Measurements from ENCODE around the gene SLC24A1.

SLC24A1 gene

GRCh38 chr15:65619626-65620290, 2.0 kb upstream of the SLC24A1 start:
- no peak for FAIRE-seq

DNA sequence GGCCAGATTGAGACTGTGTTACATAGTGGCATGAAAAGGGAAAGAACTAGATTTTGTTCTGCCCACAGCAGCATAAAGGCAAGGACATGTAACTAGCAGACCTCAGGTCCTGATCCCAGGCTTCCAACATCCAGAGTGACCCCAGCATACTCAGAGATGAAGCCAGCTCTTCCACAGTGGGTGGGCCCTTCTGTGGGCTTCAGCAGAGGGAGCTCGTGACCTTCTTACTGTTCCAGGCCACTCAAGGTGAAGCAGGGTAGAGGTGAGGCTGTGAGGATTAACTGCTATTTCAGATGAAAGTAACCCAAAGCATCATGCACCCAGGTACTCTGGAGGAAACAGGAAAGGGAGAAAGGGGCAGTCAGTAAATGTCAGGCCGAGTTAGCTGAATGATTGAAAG, 905 bp upstream of the SLC24A1 start:
- no peak for FAIRE-seq

DNA sequence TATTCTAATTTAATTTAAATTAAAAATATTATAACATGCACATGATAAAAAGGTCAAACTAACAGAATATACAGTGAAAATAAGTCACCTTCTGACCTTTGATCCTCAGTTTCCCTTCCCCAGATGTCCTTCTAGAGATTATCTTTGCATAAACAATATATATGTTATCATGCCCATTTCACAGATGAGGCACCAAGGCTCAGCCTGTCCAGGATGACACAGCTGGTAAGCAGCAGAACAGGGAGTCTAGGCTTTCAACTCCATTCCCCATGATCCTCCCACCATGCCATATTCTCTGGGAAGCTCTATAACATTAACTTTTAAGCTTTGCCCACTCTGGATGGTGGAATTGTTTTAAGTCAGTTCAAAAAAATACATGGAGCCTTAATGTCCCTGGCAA, 1.4 kb downstream of the SLC24A1 start:
- FAIRE-seq, result no peak

DNA sequence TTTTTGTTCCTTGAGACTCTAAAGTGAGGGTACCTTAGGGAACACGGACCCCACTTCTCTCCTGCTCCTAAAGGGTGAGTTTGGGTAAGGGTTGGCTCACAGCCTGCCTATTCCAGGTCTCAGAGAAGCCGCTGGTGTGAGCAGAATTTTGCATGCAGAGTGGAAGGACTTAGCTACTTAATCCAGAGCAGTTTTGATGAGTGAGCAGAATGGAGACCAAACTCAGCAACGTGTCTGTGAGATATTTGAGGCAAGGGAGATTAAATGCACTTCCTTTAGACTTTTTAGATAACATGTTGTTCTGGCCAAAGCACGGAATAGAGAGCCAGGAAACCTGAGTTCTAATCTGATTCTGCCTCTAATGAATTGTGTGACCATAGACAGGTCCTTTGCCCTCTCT, 5.1 kb downstream of the SLC24A1 start:
- no peak for FAIRE-seq

DNA sequence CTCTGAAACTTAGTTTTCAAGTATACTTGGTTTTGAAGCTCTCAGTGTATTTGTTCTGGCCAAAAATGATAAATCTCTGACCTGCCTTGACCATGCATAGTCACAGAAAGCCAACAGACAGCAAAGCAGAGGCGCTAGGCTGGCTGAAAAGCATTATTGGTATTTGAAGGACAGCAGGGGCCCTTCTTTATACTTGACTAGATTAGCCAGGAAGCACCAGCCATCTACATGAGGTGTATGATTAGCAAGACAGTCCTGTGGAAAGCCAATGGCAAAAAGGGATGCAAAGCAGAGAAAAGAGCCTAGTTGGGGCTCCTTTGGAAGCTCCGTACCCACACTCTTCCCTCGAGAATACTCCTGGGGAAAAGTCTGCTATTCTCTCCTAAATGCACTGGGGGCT, 7.8 kb downstream of the SLC24A1 start:
- FAIRE-seq, result no peak

- FAIRE-seq, result no peak
These were observed 9.0 kb downstream of the SLC24A1 start for GRCh38 chr15:65630760-65631159.

- FAIRE-seq, result no peak
These were observed 9.8 kb downstream of the SLC24A1 start for GRCh38 chr15:65631503-65631902.

- no peak for FAIRE-seq
These were observed 11.1 kb downstream of the SLC24A1 start for GRCh38 chr15:65632780-65633375.

GRCh38 chr15:65633752-65634151, 12.0 kb downstream of the SLC24A1 start:
- no peak for FAIRE-seq

- no peak for FAIRE-seq
These were observed 12.6 kb downstream of the SLC24A1 start for GRCh38 chr15:65634356-65634755.

DNA sequence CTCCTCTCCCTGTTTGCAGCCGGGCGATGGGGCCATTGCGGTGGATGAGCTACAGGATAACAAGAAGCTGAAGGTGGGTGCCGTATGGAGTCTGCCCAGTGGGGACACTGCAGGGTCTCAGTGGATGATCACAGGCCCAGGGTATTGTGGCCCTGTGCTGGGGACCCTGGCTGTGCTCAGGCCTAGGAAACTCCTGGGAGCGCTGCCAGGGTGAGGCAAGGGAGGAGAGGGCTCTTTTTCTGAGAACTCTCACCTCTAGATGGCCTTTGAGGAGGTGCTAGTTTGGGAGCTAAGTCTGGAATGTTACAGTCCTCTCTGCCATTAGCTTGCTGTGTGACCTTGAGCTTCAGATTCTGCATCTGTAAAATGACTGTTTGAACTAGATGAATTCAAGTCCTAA, 16.4 kb downstream of the SLC24A1 start:
- FAIRE-seq, result no peak

- peak; percentile 68 for FAIRE-seq
These were observed 16.9 kb downstream of the SLC24A1 start for GRCh38 chr15:65638681-65639089.

GRCh38 chr15:65639509-65639908, 17.8 kb downstream of the SLC24A1 start:
- FAIRE-seq, result no peak

GRCh38 chr15:65641768-65642475, 20.2 kb downstream of the SLC24A1 start:
- FAIRE-seq, result no peak

GRCh38 chr15:65642594-65642993, 20.9 kb downstream of the SLC24A1 start:
- FAIRE-seq, result no peak

- FAIRE-seq, result no peak
These were observed 22.5 kb downstream of the SLC24A1 start for GRCh38 chr15:65644282-65644681.

- FAIRE-seq, result no peak
These were observed 23.7 kb downstream of the SLC24A1 start for GRCh38 chr15:65645392-65645791.

- no peak for FAIRE-seq
These were observed 24.7 kb downstream of the SLC24A1 start for GRCh38 chr15:65646486-65646885.

- no peak for FAIRE-seq
These were observed 28.7 kb downstream of the SLC24A1 start for GRCh38 chr15:65650312-65651041.

DNA sequence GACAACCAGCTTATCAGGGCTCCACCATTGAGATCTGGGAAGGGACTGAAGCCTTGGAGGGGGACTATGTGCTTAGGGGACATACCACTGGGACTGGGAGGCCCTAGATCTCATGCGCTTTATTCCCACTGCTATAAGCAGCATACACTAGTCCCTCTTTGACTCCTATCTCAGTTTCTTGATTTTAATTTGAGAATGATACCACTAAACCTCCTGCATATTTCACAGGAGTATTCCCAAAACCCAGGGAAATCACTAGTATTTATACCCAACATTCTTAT, 29.2 kb downstream of the SLC24A1 start:
- no peak for FAIRE-seq

DNA sequence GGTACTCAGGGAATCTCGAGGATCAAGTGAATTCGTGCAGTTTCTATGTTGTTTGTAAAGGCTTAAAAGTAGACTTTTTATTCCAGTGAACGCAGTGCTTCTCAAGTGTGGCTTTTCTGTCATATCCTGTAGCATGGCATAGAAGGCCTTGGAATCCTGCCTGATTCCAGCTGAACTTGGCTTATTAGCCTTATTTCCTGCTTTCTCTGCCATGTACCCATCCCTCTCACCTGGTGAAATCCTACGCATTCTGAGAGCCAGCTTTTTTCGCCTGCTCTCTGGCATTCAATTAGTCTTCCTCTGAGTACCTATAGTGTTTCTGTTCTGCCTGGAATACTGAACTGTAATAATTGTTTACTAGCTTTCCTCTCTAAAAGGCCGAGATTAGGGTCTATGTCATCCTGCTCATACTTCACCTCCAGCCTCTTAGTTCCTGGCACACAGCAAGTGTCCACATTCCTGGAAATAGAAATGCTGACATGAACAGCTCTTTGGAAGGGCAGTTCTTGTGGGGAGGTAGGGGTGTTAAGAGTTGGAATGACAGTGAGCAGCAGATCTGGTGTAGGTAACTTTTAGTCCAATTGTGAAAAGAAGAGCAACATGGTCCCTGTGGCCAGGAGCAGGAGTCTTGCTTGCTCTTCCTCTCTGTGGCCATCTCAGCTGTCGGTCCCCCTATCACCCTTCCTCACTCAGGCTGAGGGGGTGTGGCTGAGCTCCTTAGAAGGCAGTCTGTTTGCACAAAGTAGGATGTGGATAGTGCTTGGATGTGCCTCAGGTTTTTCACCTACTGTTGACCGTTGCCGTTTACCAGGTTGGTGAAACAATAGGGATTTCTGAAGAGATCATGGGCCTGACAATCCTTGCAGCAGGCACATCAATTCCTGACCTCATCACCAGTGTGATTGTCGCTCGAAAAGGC, 30.4 kb downstream of the SLC24A1 start:
- FAIRE-seq, result no peak

GRCh38 chr15:65653341-65653740, 31.6 kb downstream of the SLC24A1 start:
- no peak for FAIRE-seq
